Neural progenitor cell (in vitro differentiated cells): ENCODE data around the gene SERPINE2. TPM values are rescaled to one million over a fixed set of nuclear protein-coding genes. Genes with fewer than 3 reads are reported as not detected.

Experiments
- DNase-seq: peaks from one replicate; pipeline ENCODE4 v3.0.0-alpha.2; 2016; ENCODE audit warnings: low spot score
- H2AFZ ChIP-seq: fragments of 200-600 bp; sonication (generic); replicated peaks from 2 replicates; pipeline ENCODE4 v1.6.1; 2016; ENCODE audit warnings: antibody characterized with exemption
- H3F3A ChIP-seq: fragments of 200-600 bp; sonication (generic); 2 replicates; pipeline ENCODE4 v1.6.1; 2016; ENCODE audit warnings: antibody characterized with exemption, low read depth
- H3K27ac ChIP-seq: fragments of 200-600 bp; sonication (generic); 2 replicates; pipeline ENCODE4 v1.5.1; 2016; ENCODE audit warnings: mild to moderate bottlenecking
- H3K27me3 ChIP-seq: fragments of 200-600 bp; sonication (generic); 2 replicates; pipeline ENCODE4 v1.6.1; 2016; ENCODE audit warnings: mild to moderate bottlenecking, moderate library complexity
- H3K36me3 ChIP-seq: fragments of 200-600 bp; sonication (generic); 2 replicates; pipeline ENCODE4 v1.5.1; 2016
- H3K4me1 ChIP-seq: fragments of 200-600 bp; sonication (generic); 2 replicates; pipeline ENCODE4 v1.6.1; 2016; ENCODE audit warnings: mixed run types
- H3K4me2 ChIP-seq: fragments of 200-600 bp; sonication (generic); 2 replicates; pipeline ENCODE4 v1.6.1; 2016
- H3K4me3 ChIP-seq: fragments of 200-600 bp; sonication (generic); 2 replicates; pipeline ENCODE4 v1.5.1; 2016
- H3K79me2 ChIP-seq: fragments of 200-600 bp; sonication (generic); 2 replicates; pipeline ENCODE4 v1.6.1; 2016; ENCODE audit warnings: low read depth
- H3K9ac ChIP-seq: fragments of 200-600 bp; sonication (generic); 2 replicates; pipeline ENCODE4 v1.6.1; 2016
- H3K9me3 ChIP-seq: fragments of 200-600 bp; sonication (generic); 2 replicates; pipeline ENCODE4 v1.5.1; 2016; ENCODE audit warnings: low read depth
- H4K20me1 ChIP-seq: fragments of 200-600 bp; sonication (generic); 2 replicates; pipeline ENCODE4 v1.6.1; 2016; ENCODE audit warnings: low read depth
- H3K27ac Mint-ChIP-seq: 3 replicates; pipeline ENCODE4 v1.8.0; 2021; ENCODE audit warnings: mixed read lengths
- H3K27me3 Mint-ChIP-seq: 2 replicates; pipeline ENCODE4 v1.8.0; 2022; ENCODE audit warnings: low read depth, mild to moderate bottlenecking, inconsistent platforms, moderate library complexity, mixed read lengths; ENCODE audit not compliant: insufficient read depth
- H3K36me3 Mint-ChIP-seq: 3 replicates; pipeline ENCODE4 v1.8.0; 2021; ENCODE audit warnings: mixed read lengths
- H3K4me1 Mint-ChIP-seq: 3 replicates; pipeline ENCODE4 v1.8.0; 2021; ENCODE audit warnings: mixed read lengths
- H3K4me3 Mint-ChIP-seq: 3 replicates; pipeline ENCODE4 v1.8.0; 2021; ENCODE audit warnings: mild to moderate bottlenecking, moderate library complexity, mixed read lengths
- H3K9me3 Mint-ChIP-seq: 3 replicates; pipeline ENCODE4 v1.8.0; 2020; ENCODE audit warnings: mixed read lengths
- CTCF ChIP-seq: fragments of 200-600 bp; sonication (generic); IDR thresholded peaks from 2 replicates; pipeline ENCODE4 v1.5.1; 2017; ENCODE audit warnings: antibody characterized with exemption, mild to moderate bottlenecking
- EZH2 ChIP-seq: fragments of 200-600 bp; sonication (generic); IDR thresholded peaks from 2 replicates; pipeline ENCODE4 v1.6.1; 2017; ENCODE audit warnings: antibody characterized with exemption, mild to moderate bottlenecking, moderate library complexity
- EZH2phosphoT487 ChIP-seq: fragments of 200-600 bp; sonication (generic); IDR thresholded peaks from 2 replicates; pipeline ENCODE4 v1.6.1; 2017; ENCODE audit warnings: antibody characterized with exemption
- total RNA-seq: library from RNA; depleted of rRNA; stranded (reverse); fragments of >200 nt; gene quantifications from 2 replicates; pipeline ENCODE4 v1.2.3, GENCODE V29; 2015; ENCODE audit warnings: low replicate concordance

SERPINE2 gene
- total RNA-seq, 1 donor from 2014 or later = 28.8 TPM

GRCh38 chr2:224038830-224039079, 331 bp downstream of the SERPINE2 start:
- H3K4me3 ChIP-seq = peak overlapping the region; percentile 86
- peaks cover 21% of the 10 kb centered on the region for H3K4me1 ChIP-seq
- no peak overlapping the region for H3K9ac ChIP-seq
- peaks cover 15% of the 10 kb centered on the region for H3F3A ChIP-seq
- DNase-seq = no peak
- H3K27ac Mint-ChIP-seq = no peak overlapping the region
- H3K79me2 ChIP-seq = peaks cover 12% of the 10 kb centered on the region
- H3K36me3 Mint-ChIP-seq = no peaks in the 10 kb centered on the region
- H3K9me3 ChIP-seq = no peaks in the 10 kb centered on the region
- TF ChIP-seq EZH2phosphoT487 = no peak
- no peak for TF ChIP-seq CTCF
- TF ChIP-seq EZH2 = no peak
- peak overlapping the region; percentile 81 for H2AFZ ChIP-seq
- no peak overlapping the region for H3K4me3 Mint-ChIP-seq
- peaks cover 18% of the 10 kb centered on the region for H3K27me3 Mint-ChIP-seq
- H3K27me3 ChIP-seq = peaks cover 48% of the 10 kb centered on the region
- peak overlapping the region; percentile 96 for H3K4me2 ChIP-seq
- H3K9me3 Mint-ChIP-seq = no peaks in the 10 kb centered on the region
- no peaks in the 10 kb centered on the region for H3K36me3 ChIP-seq
- H3K27ac ChIP-seq = no peak overlapping the region
- peaks cover 14% of the 10 kb centered on the region for H4K20me1 ChIP-seq
- H3K4me1 Mint-ChIP-seq = peaks cover 18% of the 10 kb centered on the region

- Histone ChIP-seq H4K20me1 (peaks cover 14% of the 10 kb centered on the region), H3K9ac (no peak overlapping the region), H3K27ac (no peak overlapping the region), H2AFZ (peak overlapping the region; percentile 81), H3K4me2 (peak overlapping the region; percentile 96), H3K9me3 (no peaks in the 10 kb centered on the region), H3F3A (peaks cover 15% of the 10 kb centered on the region), H3K4me3 (peak overlapping the region; percentile 86), H3K4me1 (peaks cover 21% of the 10 kb centered on the region), H3K79me2 (peaks cover 17% of the 10 kb centered on the region), H3K27me3 (peaks cover 48% of the 10 kb centered on the region), H3K36me3 (no peaks in the 10 kb centered on the region)
- Mint-ChIP-seq H3K36me3 (no peaks in the 10 kb centered on the region), H3K4me1 (peaks cover 18% of the 10 kb centered on the region), H3K4me3 (peak overlapping the region; percentile 93), H3K9me3 (no peaks in the 10 kb centered on the region), H3K27me3 (peaks cover 18% of the 10 kb centered on the region), H3K27ac (no peak overlapping the region)
- DNase-seq = peak; percentile 61
- TF ChIP-seq EZH2phosphoT487 = peak; percentile 49
- no peak for TF ChIP-seq CTCF
- TF ChIP-seq EZH2 = peak; percentile 11
Observed at GRCh38 chr2:224038049-224038829, 847 bp downstream of the SERPINE2 start.

- Histone ChIP-seq H3K4me3 (no peak overlapping the region), H3K27ac (no peak overlapping the region), H3F3A (peaks cover 15% of the 10 kb centered on the region), H3K79me2 (peaks cover 17% of the 10 kb centered on the region), H4K20me1 (peaks cover 14% of the 10 kb centered on the region), H3K4me2 (peak overlapping the region; percentile 43), H3K9ac (no peak overlapping the region), H2AFZ (no peak overlapping the region), H3K27me3 (peaks cover 45% of the 10 kb centered on the region), H3K9me3 (no peaks in the 10 kb centered on the region), H3K36me3 (no peaks in the 10 kb centered on the region), H3K4me1 (peaks cover 29% of the 10 kb centered on the region)
- TF ChIP-seq CTCF (no peak), EZH2phosphoT487 (no peak), EZH2 (no peak)
- no peak for DNase-seq
- Mint-ChIP-seq H3K4me3 (peak overlapping the region; percentile 28), H3K27ac (no peak overlapping the region), H3K36me3 (no peaks in the 10 kb centered on the region), H3K4me1 (peaks cover 18% of the 10 kb centered on the region), H3K27me3 (peaks cover 18% of the 10 kb centered on the region), H3K9me3 (no peaks in the 10 kb centered on the region)
Observed at GRCh38 chr2:224036731-224037361, 2.2 kb downstream of the SERPINE2 start.
